GM12801 (cell line): ENCODE results near the gene POC1B.

ENCODE experiments used
- CTCF ChIP-seq: IDR thresholded peaks from one replicate; pipeline ENCODE4 v1.5.1; 2011; ENCODE audit warnings: control low read depth; ENCODE audit not compliant: insufficient read length; ENCODE audit errors: extremely low read depth

Gene POC1B

GRCh38 chr12:89567691-89568239, 41.9 kb upstream of the POC1B start:
- TF ChIP-seq CTCF = no peak

GRCh38 chr12:89566615-89567014, 40.8 kb upstream of the POC1B start:
- TF ChIP-seq CTCF = no peak

GRCh38 chr12:89565002-89565401, 39.2 kb upstream of the POC1B start:
- no peak for TF ChIP-seq CTCF

GRCh38 chr12:89559753-89560152, 33.9 kb upstream of the POC1B start:
- TF ChIP-seq CTCF = no peak

GRCh38 chr12:89556976-89557375, 31.1 kb upstream of the POC1B start:
- TF ChIP-seq CTCF = no peak

GRCh38 chr12:89552376-89552775, 26.5 kb upstream of the POC1B start:
- TF ChIP-seq CTCF = no peak

- no peak for TF ChIP-seq CTCF
These were observed 25.9 kb upstream of the POC1B start for GRCh38 chr12:89551747-89552146.

- no peak for TF ChIP-seq CTCF
These were observed 21.3 kb upstream of the POC1B start for GRCh38 chr12:89547101-89547500.
